Natural killer cell (primary cell): Measurements from ENCODE around the gene FANCI. TPM values are rescaled to one million over a fixed set of nuclear protein-coding genes. Genes with fewer than 3 reads are reported as not detected.

Source experiments
- ATAC-seq, 3 donors: fragments of 150-1000 bp in 2 of 3; fragments of 200-7000 bp in 1 of 3; cut with Tn5 transposase; 1 replicate in 1 of 3; 2 replicates in 2 of 3; pipeline ENCODE4 v1.10.0; 2021; ENCODE audit warnings: mild to moderate bottlenecking in 2 of 3, moderate library complexity in 2 of 3
- DNase-seq, 2 donors: peaks; one replicate each; pipeline versions ENCODE4 v3.0.0 to v3.0.0-alpha.2; 2013 to 2021; ENCODE audit warnings: mixed read lengths in 1 of 2
- H3K27ac ChIP-seq: one replicate; pipeline ENCODE4 v1.5.1; 2013; ENCODE audit warnings: mild to moderate bottlenecking, low read length
- H3K27me3 ChIP-seq: one replicate; pipeline ENCODE4 v1.6.1; 2013; ENCODE audit warnings: low read length; ENCODE audit not compliant: control insufficient read depth, insufficient read depth
- H3K36me3 ChIP-seq: one replicate; pipeline ENCODE4 v1.6.1; 2013; ENCODE audit warnings: low read length; ENCODE audit not compliant: control insufficient read depth, insufficient read depth
- H3K4me1 ChIP-seq: one replicate; pipeline ENCODE4 v1.6.1; 2013; ENCODE audit warnings: low read length; ENCODE audit not compliant: control insufficient read depth, insufficient read depth
- H3K4me3 ChIP-seq: one replicate; pipeline ENCODE4 v1.5.1; 2013; ENCODE audit warnings: low read length
- H3K9me3 ChIP-seq: one replicate; pipeline ENCODE4 v1.6.1; 2013; ENCODE audit warnings: low read length; ENCODE audit not compliant: control insufficient read depth, insufficient read depth
- H3K27ac Mint-ChIP-seq, 2 donors: one replicate each; pipeline ENCODE4 v1.8.0; 2022; ENCODE audit warnings: mild to moderate bottlenecking in 2 of 2, mixed read lengths in 2 of 2, moderate library complexity in 1 of 2
- H3K27me3 Mint-ChIP-seq, 2 donors: one replicate each; pipeline ENCODE4 v1.8.0; 2022; ENCODE audit warnings: low read depth in 2 of 2, mixed read lengths in 2 of 2
- H3K36me3 Mint-ChIP-seq: one replicate; pipeline ENCODE4 v1.8.0; 2022; ENCODE audit warnings: mixed read lengths
- H3K4me1 Mint-ChIP-seq, 2 donors: one replicate each; pipeline ENCODE4 v1.8.0; 2022; ENCODE audit warnings: mixed read lengths in 2 of 2
- H3K4me3 Mint-ChIP-seq: one replicate; pipeline ENCODE4 v1.8.0; 2022; ENCODE audit warnings: mild to moderate bottlenecking, moderate library complexity, mixed read lengths
- H3K9me3 Mint-ChIP-seq, 2 donors: one replicate each; pipeline ENCODE4 v1.8.0; 2022; ENCODE audit warnings: mixed read lengths in 2 of 2
- WGBS: methylation state at CpG from one replicate; pipeline ENCODE4 v1.1.7; 2013; ENCODE audit warnings: missing lambda C conversion rate; ENCODE audit not compliant: insufficient coverage; 5-methylcytosine and 5-hydroxymethylcytosine counted together
- intact Hi-C: fragments of 100-400 bp; cut with micrococcal nuclease; formaldehyde crosslinking; loops from one replicate; pipeline ENCODE4 v1.14.2; 2022
- total RNA-seq, 4 donors: library from RNA; stranded (reverse); fragments of 120-200 nt in 1 of 4; gene quantifications; one replicate each; pipeline versions ENCODE4 v1.2.3 to v1.2.4, GENCODE V29; 2013 to 2022
- TF ChIP-seq, protein P1 (sequence below): fragments of 200-600 bp; IDR thresholded peaks from one replicate; pipeline ENCODE4 v1.8.0; 2022; ENCODE audit warnings: antibody characterized with exemption

Gene FANCI
- total RNA-seq, 3 donors from 2014 or later (not counting 1 experiment from before 2014, with no cell fraction given) = 22.3 to 27.9 (median 22.7) TPM

DNA sequence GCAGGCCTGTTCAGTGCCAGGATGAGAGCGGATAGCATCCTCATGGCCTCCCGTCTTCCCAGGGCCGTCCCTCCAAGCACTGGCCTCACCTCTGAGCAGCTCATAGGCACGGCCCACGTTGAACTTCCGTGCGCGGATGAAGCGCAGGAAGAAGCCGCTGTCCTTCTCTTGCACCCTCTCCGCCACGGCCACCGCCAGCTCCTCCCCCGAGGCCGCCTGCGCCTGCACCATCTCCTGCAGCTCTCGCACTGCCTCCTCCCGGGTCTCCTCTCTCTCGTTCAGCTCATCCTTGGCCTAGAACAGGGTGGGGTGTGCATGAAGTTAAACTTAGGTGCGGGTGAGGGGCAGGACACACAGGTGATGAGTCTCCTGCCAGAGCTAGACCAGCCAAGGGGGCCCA, 26.7 kb upstream of the FANCI start:
- Histone ChIP-seq H3K9me3 (no peaks in the 10 kb centered on the region), H3K4me1 (no peaks in the 10 kb centered on the region), H3K27ac (no peak overlapping the region), H3K36me3 (no peaks in the 10 kb centered on the region), H3K4me3 (no peak overlapping the region), H3K27me3 (no peaks in the 10 kb centered on the region)
- Mint-ChIP-seq H3K27ac (no peak overlapping the region), H3K4me1 (no peaks in the 10 kb centered on the region), H3K4me3 (no peak overlapping the region), H3K36me3 (no peaks in the 10 kb centered on the region), H3K27me3 (no peaks in the 10 kb centered on the region), H3K9me3 (no peaks in the 10 kb centered on the region)
- ATAC-seq (no peak), DNase-seq (no peak)
- TF ChIP-seq, protein P1, sequence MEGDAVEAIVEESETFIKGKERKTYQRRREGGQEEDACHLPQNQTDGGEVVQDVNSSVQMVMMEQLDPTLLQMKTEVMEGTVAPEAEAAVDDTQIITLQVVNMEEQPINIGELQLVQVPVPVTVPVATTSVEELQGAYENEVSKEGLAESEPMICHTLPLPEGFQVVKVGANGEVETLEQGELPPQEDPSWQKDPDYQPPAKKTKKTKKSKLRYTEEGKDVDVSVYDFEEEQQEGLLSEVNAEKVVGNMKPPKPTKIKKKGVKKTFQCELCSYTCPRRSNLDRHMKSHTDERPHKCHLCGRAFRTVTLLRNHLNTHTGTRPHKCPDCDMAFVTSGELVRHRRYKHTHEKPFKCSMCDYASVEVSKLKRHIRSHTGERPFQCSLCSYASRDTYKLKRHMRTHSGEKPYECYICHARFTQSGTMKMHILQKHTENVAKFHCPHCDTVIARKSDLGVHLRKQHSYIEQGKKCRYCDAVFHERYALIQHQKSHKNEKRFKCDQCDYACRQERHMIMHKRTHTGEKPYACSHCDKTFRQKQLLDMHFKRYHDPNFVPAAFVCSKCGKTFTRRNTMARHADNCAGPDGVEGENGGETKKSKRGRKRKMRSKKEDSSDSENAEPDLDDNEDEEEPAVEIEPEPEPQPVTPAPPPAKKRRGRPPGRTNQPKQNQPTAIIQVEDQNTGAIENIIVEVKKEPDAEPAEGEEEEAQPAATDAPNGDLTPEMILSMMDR = no peak
- 93% methylated on average over 20 of the region's 20 CpGs for whole genome bisulfite sequencing
- intact Hi-C loops = no loop called here

DNA sequence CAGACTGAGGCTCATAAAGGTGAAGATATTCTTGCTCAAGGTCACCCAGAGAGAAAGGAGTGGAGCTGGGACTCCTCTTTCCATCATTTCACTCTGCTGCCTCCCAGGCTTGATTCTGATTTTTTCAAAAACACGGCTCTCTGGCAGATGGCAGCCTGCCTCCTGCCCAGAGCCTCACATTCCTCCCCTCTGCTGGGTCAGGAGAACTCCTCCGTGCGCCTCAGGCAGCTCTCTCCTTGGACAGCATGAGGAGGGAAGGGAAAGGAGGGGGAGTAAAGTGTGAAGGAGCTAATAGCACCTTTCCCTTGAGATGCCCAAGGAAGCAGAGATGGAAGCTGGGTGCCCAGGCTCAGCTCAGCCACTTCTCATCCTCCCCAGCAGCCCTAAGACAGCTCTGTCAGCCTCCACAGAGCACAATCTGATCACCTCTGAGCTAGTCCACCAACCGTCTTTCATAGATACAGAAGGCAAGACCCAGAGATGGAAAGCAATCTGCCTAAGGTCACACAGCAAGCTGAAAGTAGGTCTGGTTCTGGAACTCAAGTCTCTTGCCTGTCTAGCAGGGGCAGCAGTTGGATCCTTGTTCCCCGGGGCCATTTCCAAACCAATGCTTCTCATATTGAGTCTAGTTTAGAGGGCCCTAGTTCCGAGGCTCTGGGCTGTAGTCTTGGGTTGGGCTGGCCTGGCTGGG, 25.9 kb upstream of the FANCI start:
- Histone ChIP-seq H3K27ac (no peak overlapping the region), H3K36me3 (no peaks in the 10 kb centered on the region), H3K9me3 (no peaks in the 10 kb centered on the region), H3K27me3 (no peaks in the 10 kb centered on the region), H3K4me3 (no peak overlapping the region), H3K4me1 (no peaks in the 10 kb centered on the region)
- Mint-ChIP-seq H3K4me1 (no peaks in the 10 kb centered on the region), H3K9me3 (no peaks in the 10 kb centered on the region), H3K36me3 (no peaks in the 10 kb centered on the region), H3K27ac (no peak overlapping the region), H3K4me3 (no peak overlapping the region), H3K27me3 (no peaks in the 10 kb centered on the region)
- ATAC-seq = no peak
- intact Hi-C loops = no loop called here
- TF ChIP-seq, protein P1 = no peak
- WGBS = 84% methylated on average over 4 of the region's 6 CpGs
- DNase-seq = no peak

DNA sequence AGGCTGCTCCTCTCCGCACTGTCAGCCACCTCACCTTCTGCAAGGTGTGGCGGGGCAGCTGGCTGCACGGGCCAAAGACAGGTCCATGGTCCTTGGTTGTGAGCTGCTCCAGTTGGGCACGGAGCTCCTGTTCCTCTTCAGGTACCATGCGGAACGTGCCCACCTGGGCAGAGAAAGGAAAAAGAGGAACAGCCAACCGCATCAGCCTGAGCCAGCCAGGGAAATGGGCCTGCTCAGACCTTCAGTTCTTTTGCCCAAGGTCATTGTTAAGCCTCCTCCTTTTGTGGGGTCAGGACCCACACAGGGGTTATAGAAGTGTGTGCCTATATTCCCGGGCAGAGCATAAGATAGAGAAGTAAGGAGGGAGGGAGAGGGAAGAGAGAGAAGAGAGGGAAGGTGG, 25.2 kb upstream of the FANCI start:
- Histone ChIP-seq H3K27me3 (no peaks in the 10 kb centered on the region), H3K4me3 (no peak overlapping the region), H3K27ac (no peak overlapping the region), H3K36me3 (no peaks in the 10 kb centered on the region), H3K4me1 (no peaks in the 10 kb centered on the region), H3K9me3 (no peaks in the 10 kb centered on the region)
- no peaks in the 10 kb centered on the region for H3K27me3 Mint-ChIP-seq
- no peak overlapping the region for H3K27ac Mint-ChIP-seq
- 83% methylated on average over 8 of the region's 8 CpGs for WGBS
- no peaks in the 10 kb centered on the region for H3K9me3 Mint-ChIP-seq
- TF ChIP-seq, protein P1 = no peak
- DNase-seq (no peak), ATAC-seq (no peak)
- H3K4me3 Mint-ChIP-seq = no peak overlapping the region
- no peaks in the 10 kb centered on the region for H3K36me3 Mint-ChIP-seq
- no peaks in the 10 kb centered on the region for H3K4me1 Mint-ChIP-seq
- intact Hi-C loops = no loop called here

DNA sequence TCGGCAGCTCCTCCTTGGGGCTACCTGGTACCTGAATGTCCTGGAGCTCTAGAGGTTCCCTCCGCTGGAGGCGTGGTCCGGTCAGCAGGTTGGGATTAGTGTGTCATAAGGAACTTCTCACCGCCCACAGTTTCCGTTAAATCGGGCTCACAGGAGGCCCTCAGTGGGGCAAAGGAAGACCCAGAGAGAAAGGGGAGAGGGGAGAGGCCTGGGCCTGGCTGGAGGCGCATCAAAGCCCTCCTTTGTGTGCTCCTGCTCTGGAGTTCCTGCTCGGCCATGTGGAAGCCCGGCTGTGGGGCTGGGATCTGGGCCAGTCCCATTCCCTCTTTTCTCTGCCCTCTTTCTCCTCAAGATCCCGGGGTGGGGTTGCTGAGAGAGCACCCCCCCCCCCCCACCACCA, 22.2 kb upstream of the FANCI start, which contains the start of gene RLBP1:
RLBP1 (minus strand) TSS at position 37 of the 400 bp plus-strand sequence. CDS start 2,604 bp downstream, outside the sequence.
- no peaks in the 10 kb centered on the region for H3K36me3 Mint-ChIP-seq
- H3K4me1 Mint-ChIP-seq = no peaks in the 10 kb centered on the region
- ATAC-seq = no peak
- 83% methylated on average over 10 of the region's 11 CpGs for WGBS
- intact Hi-C loops = no loop called here
- DNase-seq = no peak
- no peak within 1 kb of the TSS for H3K27ac Mint-ChIP-seq
- Histone ChIP-seq H3K27me3 (no peaks in the 10 kb centered on the region), H3K36me3 (no peaks in the 10 kb centered on the region), H3K4me1 (no peaks in the 10 kb centered on the region), H3K4me3 (no peak within 1 kb of the TSS), H3K27ac (no peak within 1 kb of the TSS), H3K9me3 (no peaks in the 10 kb centered on the region)
- no peaks in the 10 kb centered on the region for H3K27me3 Mint-ChIP-seq
- TF ChIP-seq, protein P1 = no peak
- H3K4me3 Mint-ChIP-seq = no peak within 1 kb of the TSS
- H3K9me3 Mint-ChIP-seq = no peaks in the 10 kb centered on the region
